Right kidney (tissue), 1 donor: ENCODE results near the gene MIS18BP1.
"Not testable (repeated sequence)": the region's sequence is repeated elsewhere in the genome, so short reads cannot be mapped to it uniquely, and the experiment has no call there.

Experiments
- DNase-seq: peaks from one replicate; pipeline ENCODE4 v3.0.0-alpha.2; 2016

MIS18BP1 gene

GRCh38 chr14:45247427-45247826 is 5.6 kb downstream of the MIS18BP1 start:
- DNase-seq, result no peak

DNA sequence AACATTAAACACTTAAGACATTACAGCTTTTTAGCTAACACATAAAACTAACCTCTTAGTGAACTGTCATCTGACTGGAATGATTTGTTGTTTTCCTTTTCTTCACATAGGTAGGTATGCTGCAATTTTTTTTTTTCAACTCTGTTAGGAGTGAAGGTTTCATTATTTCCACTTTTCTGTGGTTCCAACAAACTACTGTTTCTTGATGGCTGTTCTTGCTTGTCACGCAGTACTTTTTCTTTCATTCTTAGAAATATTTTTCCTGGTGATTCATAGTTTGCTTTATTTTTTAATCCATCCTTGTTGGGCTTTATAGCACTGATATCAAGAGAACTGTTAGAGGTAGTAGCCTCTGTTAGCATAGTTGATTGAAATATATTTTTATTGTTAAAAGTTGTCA is 6.3 kb downstream of the MIS18BP1 start:
- DNase-seq, result no peak

- DNase-seq, result no peak
These were observed 6.9 kb downstream of the MIS18BP1 start for GRCh38 chr14:45246151-45246550.

DNA sequence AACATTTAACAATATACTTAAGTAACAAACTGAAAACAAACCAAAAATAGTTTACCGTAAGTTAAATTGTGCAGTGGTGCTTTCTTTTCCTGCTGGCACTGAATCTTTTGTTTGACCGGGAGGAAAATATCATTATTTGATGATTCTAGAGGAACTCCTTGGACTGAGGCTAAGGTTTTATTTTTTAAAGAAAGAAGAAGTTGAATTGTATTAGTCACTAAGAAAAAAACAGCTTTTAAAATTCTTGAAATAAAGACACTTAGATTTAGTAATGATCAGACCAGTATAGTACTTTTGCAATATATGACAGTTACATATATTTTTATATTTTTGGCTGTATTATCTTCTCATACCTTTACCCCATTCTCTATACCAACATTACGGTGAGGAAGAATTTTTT is 10.3 kb downstream of the MIS18BP1 start:
- no peak for DNase-seq

DNA sequence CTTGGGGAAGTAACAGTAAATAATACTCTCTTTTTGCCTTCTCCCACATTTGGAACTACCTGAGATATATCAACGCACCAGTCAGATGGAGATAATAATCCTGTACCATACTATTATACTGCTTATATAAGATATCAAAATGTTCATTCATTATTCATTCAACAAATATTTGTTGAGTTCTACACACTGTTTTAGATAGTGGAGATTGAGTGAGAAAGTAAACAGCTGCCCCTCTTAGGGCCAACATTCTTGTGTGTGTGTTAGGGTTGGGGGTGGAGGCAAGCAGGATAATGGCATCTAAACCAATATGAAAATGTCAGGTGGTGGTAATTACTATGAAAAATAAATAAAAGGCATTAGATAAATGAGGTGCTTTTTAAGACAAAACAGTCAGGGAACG is 14.0 kb downstream of the MIS18BP1 start:
- no peak for DNase-seq

- DNase-seq, result no peak
These were observed 25.4 kb downstream of the MIS18BP1 start for GRCh38 chr14:45227566-45227965.

DNA sequence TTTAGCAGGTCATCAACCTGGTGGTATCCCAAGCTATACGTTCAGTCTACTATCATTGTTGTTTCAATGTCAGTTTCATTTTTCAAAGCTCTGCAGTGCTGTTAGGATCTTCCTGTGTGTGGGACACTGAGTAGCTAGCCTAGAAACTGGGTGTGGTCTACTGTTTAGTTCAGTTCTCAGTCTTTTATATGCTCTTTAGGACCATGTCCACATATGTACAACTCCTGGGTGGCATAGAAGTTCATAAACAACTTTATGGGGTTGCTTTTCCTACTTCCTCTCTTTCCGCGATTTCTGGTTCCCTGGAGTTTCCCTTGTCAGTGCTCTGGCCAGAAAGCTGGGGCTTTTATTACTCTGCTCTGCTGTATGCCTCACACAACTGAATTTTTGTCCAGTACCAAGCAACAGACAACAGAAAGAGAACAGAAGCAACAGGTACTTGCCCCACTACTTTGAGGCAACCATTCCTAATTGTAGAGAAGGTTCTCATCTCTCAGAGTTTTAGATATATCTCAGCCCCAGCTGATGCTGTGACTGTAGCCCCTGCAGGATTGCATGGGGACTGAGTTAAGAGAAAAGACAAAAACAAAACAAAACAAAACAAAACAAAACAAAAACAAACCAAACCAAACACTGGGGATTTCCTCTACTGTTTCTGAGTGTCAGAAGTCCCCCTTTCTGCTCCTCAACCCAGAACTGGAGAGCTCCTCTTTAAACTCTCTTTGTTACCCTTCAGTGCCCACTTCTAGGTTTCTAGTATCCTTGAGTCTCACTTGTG is 30.3 kb downstream of the MIS18BP1 start:
- DNase-seq, result no peak

DNA sequence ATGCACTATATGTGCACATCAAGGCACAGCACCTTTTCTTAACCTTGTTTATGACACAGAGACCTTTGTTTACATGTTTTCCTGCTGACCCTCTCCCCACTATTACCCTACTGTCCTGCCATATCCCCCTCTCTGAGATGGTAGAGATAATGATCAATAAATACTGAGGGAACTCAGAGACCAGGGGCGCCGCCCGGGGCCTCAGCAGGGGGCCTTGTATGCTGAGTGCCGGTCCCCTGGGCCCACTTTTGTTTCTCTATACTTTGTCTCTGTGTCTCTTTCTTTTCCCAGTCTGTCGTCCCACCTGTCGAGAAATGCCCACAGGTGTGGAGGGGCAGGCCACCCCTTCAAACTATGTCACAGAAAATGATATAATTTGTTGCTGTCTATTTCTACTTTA is 38.7 kb downstream of the MIS18BP1 start:
- not testable (repeated sequence) for DNase-seq

- not testable (repeated sequence) for DNase-seq
These were observed 39.3 kb downstream of the MIS18BP1 start for GRCh38 chr14:45213716-45214115.

DNA sequence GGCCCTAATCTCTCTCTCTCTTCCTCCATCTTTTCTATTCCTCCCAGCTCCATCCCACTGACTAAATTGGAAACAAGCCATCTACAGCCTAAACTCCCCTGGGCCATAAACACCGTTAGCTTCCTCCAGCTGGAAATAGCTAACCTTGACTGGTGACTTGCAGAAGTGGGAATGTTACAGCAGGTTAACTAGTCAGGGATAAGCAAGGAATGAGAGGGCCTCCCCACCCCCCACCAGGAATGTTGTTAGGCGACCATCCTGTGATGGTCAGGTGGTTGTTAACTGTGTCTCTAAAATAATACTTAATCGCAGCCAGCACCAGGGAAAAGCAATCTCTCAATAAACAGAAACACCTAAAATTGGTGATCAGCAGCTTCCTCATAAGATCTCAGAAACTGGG is 40.8 kb downstream of the MIS18BP1 start:
- DNase-seq, result no peak

GRCh38 chr14:45211295-45211694 is 41.7 kb downstream of the MIS18BP1 start:
- DNase-seq, result no peak

DNA sequence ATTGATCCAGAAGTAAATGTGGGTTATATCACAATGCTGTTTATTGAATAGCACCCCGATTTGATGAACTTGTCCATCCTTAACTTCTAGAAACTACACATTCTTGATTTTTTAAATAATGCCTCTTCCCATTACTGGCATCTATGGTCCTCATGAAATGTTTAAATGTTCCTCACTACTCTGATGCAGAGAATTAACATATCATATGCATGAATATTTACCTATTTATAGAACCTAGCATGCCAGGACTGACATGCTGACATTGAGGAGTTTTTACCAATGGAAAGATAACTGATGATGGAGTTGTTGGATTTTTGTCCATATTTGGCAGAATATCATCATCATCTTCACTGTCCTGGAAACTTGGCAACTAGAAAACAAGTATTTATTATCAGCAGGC is 42.8 kb downstream of the MIS18BP1 start:
- DNase-seq, result no peak

DNA sequence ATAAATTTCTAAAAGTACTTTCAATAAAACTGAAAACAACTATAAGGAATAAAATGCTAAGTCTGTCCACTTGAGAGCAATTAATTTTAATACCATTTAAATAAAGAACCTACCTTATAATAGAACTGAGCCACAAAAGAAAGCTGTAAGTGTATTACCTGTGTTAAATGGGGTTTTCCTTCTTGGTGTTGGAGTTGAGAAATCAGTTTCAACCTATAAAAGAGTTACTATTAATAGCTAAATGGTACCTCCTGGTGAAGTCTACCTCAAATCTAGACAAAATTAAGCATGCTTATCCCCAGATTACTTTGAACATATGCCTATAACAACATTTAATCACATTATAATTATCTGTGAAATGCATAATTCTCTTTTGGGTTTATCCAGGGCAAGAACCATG is 48.8 kb downstream of the MIS18BP1 start:
- no peak for DNase-seq

DNA sequence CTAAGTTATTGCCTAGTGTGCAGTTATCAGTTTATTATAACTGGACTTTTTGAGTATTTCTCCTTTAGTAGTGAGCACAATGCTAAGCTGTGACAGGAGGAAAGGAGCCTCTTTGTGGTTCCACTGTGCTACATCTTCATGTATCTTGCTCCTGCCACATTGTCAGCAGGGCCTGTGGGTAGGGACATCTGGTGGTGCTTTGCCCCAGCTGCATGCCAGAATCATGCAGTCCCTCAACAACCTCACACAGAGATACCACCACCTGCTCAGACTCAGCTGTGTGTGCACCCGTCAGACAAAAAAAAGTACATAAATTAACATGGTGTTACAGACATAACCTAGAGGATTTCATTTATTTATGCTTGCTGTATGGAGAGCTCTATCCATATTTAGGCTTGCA is 51.1 kb downstream of the MIS18BP1 start:
- DNase-seq, result no peak

DNA sequence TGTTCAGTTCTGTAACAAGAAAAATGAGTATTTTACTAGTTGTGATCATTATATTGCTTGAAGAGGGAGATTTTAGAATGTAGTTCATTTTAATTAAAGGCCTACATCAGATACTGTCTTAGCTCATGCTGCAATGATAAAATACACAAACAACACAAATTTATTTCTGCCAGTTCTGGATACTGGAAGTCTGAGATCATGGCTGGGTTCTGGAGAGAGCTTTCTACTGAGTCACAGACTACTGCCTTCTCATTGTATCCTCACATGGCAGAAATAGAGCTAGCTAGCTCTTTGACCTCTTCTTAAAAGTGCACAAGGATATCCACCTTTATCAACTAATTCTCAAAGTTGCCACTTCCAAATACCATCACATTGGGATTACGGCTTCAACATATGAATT is 53.8 kb downstream of the MIS18BP1 start:
- DNase-seq, result no peak

DNA sequence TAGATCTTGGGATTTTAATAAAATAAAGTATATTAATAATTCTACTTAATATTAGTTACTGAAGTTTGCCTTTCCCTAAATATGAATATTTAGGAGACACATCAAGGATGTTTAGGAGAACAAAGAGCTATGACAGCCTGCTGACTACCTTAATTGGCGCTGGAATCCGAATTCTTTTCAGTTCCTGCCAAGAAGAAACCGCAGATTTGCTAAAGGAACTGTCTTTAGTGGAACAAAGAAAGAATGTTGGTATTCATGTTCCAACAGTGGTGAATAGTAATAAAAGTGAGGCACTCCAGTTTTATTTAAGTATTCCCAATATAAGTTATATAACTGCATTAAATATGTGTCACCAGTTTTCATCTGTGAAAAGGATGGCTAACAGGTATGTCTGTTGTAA is 54.5 kb downstream of the MIS18BP1 start:
- no peak for DNase-seq

- DNase-seq, result no peak
These were observed 58.0 kb downstream of the MIS18BP1 start for GRCh38 chr14:45194964-45195363.

GRCh38 chr14:45185100-45185814 is 67.7 kb downstream of the MIS18BP1 start:
- no peak for DNase-seq

DNA sequence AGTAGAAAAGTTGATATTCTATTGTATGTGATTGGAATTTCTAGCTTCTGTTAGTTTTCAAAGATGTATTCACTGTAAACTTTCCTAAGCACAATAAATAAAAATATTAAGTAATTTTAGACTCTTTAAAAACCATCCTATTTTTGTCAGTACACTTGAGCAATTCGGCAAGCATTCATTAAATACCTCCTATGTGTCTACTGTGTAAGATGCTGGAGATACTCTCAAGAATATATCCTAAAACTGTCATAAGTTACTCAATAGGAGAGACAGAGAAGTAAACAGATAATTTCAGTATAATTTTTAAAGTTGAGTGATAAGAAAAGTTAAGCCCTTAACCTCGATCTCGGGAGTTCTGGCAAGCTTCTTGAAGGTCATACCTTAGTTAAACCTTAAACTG is 71.2 kb downstream of the MIS18BP1 start:
- DNase-seq, result no peak

GRCh38 chr14:45181329-45181728 is 71.7 kb downstream of the MIS18BP1 start:
- no peak for DNase-seq

- DNase-seq, result no peak
These were observed 75.9 kb downstream of the MIS18BP1 start for GRCh38 chr14:45177076-45177475.

DNA sequence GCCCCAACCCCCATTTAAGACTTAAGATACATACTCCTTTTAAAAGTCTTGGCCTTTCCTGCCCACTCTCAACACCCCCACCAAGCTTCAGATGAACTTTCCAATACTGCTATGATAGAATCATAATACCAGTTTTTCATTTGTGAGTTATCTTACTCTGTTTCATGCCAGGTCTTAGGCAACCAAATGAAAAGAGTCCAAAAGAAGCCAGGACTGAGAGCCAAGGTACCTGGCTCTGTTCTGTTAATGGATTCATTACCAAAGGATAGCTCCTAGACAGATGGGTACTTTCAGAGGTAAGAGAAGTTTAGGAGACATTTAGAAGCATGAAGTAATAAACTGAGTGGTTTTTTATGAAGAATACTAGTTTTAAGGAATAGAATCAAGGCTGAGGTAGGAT is 83.1 kb downstream of the MIS18BP1 start:
- DNase-seq, result no peak

DNA sequence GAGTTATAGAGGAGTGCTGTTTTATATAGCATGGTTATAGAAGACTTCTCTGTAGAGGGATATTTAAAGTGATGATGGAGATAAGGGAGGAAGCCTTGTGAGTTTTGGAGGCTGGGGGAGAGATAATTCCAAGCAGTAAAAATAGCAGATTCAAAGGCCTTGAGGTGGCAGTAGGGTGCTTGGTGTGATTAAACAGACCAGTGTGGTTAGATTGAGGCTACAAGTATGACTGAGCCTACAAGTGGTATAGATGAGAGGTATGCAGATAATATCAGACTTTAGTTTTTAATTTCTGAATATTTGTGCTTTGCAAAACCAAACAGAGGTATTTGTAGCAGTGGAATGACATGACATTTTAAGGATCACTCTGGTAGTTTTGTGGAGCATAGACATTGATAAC is 96.9 kb downstream of the MIS18BP1 start:
- no peak for DNase-seq
